Esophagus squamous epithelium (tissue), 4 donors: ENCODE measurements around the gene FAHD2A.

Source experiments
- CTCF ChIP-seq, 6 experiments: fragments of 450-650 bp in 4 of 6; fragments of 200-600 bp in 2 of 6; sonication (generic) in 2 of 6; IDR thresholded peaks; one replicate each; pipeline ENCODE4 v1.5.1; 2016 to 2019; ENCODE audit warnings: antibody characterized with exemption in 6 of 6, mild to moderate bottlenecking in 4 of 6, moderate library complexity in 4 of 6
- POLR2A ChIP-seq, 4 donors: fragments of 450-650 bp; IDR thresholded peaks; one replicate each; pipeline ENCODE4 v1.6.1; 2017; ENCODE audit warnings: antibody characterized with exemption in 4 of 4, mild to moderate bottlenecking in 4 of 4, moderate library complexity in 3 of 4

DNA sequence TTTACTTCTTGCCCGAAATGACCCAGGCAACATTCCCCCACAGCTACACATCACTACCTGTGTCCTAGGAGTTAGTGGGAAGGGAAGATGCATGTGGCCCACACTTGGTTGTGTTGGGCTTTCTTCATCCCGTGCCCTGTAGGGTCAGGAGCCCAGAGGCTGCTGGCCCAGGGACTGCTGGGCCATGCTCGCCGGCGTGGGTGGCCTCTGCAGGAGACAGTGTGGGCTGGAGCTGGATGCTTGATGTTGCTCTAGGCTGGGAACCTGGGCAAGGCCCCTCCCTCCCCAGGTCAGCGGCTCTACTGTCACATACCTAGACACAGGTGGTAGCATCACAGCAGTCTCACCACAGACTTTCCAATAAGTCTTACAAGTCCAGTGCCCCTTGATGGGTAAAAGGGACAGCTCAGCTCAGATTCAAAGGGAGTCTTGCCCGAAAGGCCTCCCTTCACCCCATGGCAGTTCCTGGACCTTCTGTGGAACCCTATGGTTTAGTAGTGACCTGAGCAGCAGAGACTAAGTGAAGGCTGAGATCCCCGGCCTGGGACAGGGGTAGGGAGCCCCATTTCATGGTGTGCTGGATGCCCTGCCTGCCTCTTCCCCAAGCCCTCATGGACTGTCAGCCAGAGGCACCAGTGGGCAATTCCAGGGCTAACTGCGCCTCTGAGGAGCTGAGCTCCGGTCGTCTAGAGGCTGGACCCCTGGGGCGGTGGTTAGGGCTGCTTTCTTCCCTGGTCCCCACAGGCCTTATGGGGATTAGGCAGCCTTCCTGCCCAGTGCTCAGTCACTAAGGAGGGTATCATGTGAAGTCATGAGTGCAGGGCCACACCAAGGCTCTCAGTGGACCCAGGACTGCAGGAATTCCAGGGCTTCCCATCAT, 45.4 kb upstream of the FAHD2A start:
- no peak for TF ChIP-seq POLR2A (IDR thresholded peaks at IDR 0.05)
- no peak for TF ChIP-seq CTCF (IDR thresholded peaks at IDR 0.05)
